Measurements from ENCODE around the gene PRDX2. TPM values are rescaled to one million over a fixed set of nuclear protein-coding genes. Genes with fewer than 3 reads are reported as not detected.

Gene PRDX2
- total and polyA plus RNA-seq, 9 donors, result 143 to 191 (median 174) TPM

GRCh38 chr19:12840091-12841079, 38.8 kb upstream of the PRDX2 start:
- 8% methylated on average over 29 of the region's 43 CpGs for WGBS (ENCODE audit: insufficient coverage)
- no peak for DNase-seq
- Histone ChIP-seq H3K4me3 (ENCODE audit: low read length) (no peak overlapping the region), H3K27ac (ENCODE audit: low read length) (no peak overlapping the region), H3K9me3 (replicated peaks; ENCODE audit: control insufficient read depth, low read depth, low read length) (no peaks in the 10 kb centered on the region), H3K36me3 (ENCODE audit: control insufficient read depth, insufficient read depth, low read length) (no peaks in the 10 kb centered on the region), H3K4me1 (ENCODE audit: control insufficient read depth, insufficient read depth, low read length) (peaks cover 12% of the 10 kb centered on the region), H3K27me3 (ENCODE audit: control insufficient read depth, insufficient read depth, low read length) (peaks cover 83% of the 10 kb centered on the region)

- Histone ChIP-seq H3K9me3 (replicated peaks; ENCODE audit: control insufficient read depth, low read depth, low read length) (no peaks in the 10 kb centered on the region), H3K4me3 (ENCODE audit: low read length) (no peak overlapping the region), H3K27ac (ENCODE audit: low read length) (no peak overlapping the region), H3K27me3 (ENCODE audit: control insufficient read depth, insufficient read depth, low read length) (peaks cover 90% of the 10 kb centered on the region), H3K4me1 (ENCODE audit: control insufficient read depth, insufficient read depth, low read length) (peaks cover 17% of the 10 kb centered on the region), H3K36me3 (ENCODE audit: control insufficient read depth, insufficient read depth, low read length) (no peaks in the 10 kb centered on the region)
- 23% methylated on average over 8 of the region's 21 CpGs for WGBS (ENCODE audit: insufficient coverage)
- no peak for DNase-seq
Observed at GRCh38 chr19:12838886-12839756, 37.5 kb upstream of the PRDX2 start.

DNA sequence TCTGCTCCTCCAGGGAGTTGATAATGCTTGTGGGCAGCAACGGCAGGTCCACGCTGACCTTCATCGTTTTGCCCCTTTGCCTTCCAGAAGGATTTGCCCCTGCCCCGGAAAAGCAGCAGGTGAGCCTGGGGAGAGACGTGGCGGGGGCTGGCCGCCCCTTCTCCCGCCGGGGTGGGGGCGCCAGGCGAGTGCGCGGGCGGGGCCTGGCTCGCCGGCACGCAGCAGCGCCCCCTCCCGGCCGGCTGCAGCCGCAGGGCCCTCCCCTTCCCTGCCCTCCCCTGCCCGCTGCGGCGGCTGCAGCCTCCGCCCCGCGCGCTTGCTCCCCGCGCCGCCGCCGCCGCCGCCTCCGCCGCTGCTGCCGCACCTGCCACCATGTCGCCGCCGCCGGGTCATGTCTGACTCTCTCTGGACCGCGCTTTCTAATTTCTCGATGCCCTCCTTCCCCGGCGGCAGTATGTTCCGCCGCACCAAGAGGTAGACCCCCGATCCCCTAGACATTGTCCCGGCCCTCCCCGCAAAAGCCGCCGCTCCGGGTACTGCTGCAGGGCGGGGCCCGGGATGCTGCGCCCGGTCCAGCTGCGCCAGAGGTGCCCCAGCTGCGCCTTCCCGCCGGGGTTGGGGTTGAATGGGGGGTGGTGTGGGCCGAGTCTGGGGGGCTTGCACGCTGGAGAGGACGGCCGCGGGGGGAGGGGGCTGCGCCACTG, 36.7 kb upstream of the PRDX2 start, which contains the start of gene MAST1:
Gene MAST1, plus strand, starts transcription at position 334 of the 704 bp plus-strand sequence. Its CDS starts 58 bp downstream, at position 392.
- WGBS (ENCODE audit: insufficient coverage), result under 1% methylated on average over 61 of the region's 69 CpGs
- H3K27me3 ChIP-seq (ENCODE audit: control insufficient read depth, insufficient read depth, low read length), result peaks cover 90% of the 10 kb centered on the region
- H3K4me1 ChIP-seq (ENCODE audit: control insufficient read depth, insufficient read depth, low read length), result peaks cover 18% of the 10 kb centered on the region
- no peak for DNase-seq
- no peak within 1 kb of the TSS for H3K4me3 ChIP-seq (ENCODE audit: low read length)
- no peaks in the 10 kb centered on the region for H3K36me3 ChIP-seq (ENCODE audit: control insufficient read depth, insufficient read depth, low read length)
- H3K9me3 ChIP-seq (replicated peaks; ENCODE audit: control insufficient read depth, low read depth, low read length), result no peaks in the 10 kb centered on the region
- H3K27ac ChIP-seq (ENCODE audit: low read length), result no peak within 1 kb of the TSS

DNA sequence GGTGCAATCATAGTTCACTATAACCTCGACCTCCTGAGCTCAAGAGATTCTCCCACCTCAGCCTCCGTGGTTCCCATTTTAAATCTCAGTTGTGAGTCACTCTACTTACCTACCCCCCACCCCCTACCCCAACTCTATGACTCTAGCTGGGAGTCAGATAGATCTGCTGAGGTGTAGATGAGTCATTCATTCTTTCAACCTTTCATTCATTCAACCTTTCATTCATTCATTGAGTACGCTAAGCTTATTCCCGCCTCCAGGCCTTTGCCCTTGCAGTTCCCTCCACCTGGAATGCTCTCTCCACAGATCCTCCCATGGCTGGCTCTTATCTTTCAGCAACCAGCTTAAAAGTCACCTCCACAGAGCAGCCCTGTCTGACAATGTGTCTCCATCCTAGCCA, 35.6 kb upstream of the PRDX2 start:
- 76% methylated on average over 2 of the region's 4 CpGs for WGBS (ENCODE audit: insufficient coverage)
- H3K9me3 ChIP-seq (replicated peaks; ENCODE audit: control insufficient read depth, low read depth, low read length), result no peaks in the 10 kb centered on the region
- H3K27me3 ChIP-seq (ENCODE audit: control insufficient read depth, insufficient read depth, low read length), result peaks cover 94% of the 10 kb centered on the region
- peaks cover 26% of the 10 kb centered on the region for H3K4me1 ChIP-seq (ENCODE audit: control insufficient read depth, insufficient read depth, low read length)
- H3K4me3 ChIP-seq (ENCODE audit: low read length), result no peak overlapping the region
- H3K27ac ChIP-seq (ENCODE audit: low read length), result no peak overlapping the region
- H3K36me3 ChIP-seq (ENCODE audit: control insufficient read depth, insufficient read depth, low read length), result no peaks in the 10 kb centered on the region
- DNase-seq, result no peak

- Histone ChIP-seq H3K4me1 (ENCODE audit: control insufficient read depth, insufficient read depth, low read length) (peaks cover 26% of the 10 kb centered on the region), H3K9me3 (replicated peaks; ENCODE audit: control insufficient read depth, low read depth, low read length) (no peaks in the 10 kb centered on the region), H3K4me3 (ENCODE audit: low read length) (no peak overlapping the region), H3K27ac (ENCODE audit: low read length) (no peak overlapping the region), H3K27me3 (ENCODE audit: control insufficient read depth, insufficient read depth, low read length) (peaks cover 90% of the 10 kb centered on the region), H3K36me3 (ENCODE audit: control insufficient read depth, insufficient read depth, low read length) (no peaks in the 10 kb centered on the region)
- no peak for DNase-seq
- WGBS (ENCODE audit: insufficient coverage), result 3% methylated on average over 5 of the region's 6 CpGs
Observed at GRCh38 chr19:12836529-12836863, 34.9 kb upstream of the PRDX2 start.

DNA sequence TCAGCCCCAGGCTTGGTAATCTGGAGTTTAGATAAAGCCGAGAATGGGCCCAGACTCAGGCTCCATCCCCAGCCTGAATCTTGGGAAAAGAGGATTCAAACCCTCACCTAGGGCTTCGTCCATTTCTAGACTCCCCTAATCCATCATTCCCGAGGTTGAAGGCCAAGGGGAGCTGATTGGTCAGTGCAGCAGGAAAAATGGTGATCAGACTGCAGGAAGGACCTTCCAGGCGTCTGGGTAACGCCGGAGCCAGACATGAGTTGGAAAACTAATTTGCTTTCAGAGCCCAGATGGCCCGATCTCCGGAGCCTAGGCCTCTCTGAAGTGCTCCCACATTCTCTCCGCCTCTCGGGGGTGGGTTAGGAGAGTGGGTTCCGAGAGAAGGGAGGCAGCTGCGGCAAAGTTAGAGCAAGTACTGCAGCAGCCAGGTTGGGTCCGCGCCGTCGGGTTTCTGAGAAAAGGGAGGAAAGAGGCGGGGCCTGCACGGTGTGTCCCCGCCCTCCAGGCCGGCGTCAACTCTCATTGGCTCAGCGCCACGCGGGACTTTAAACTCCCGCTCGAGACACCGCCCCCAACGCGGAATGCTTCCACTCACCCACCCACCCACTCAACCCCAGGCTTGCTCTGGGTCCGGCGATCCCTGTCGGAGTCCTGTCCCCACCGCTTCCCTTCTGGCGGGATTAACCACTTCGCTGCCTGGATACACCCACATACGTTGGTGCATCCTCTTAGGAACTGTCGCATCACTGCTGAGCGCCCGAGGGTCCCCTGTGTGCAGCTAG, 33.6 kb upstream of the PRDX2 start:
- WGBS (ENCODE audit: insufficient coverage), result 2% methylated on average over 30 of the region's 39 CpGs
- Histone ChIP-seq H3K4me3 (ENCODE audit: low read length) (no peak overlapping the region), H3K27ac (ENCODE audit: low read length) (no peak overlapping the region), H3K9me3 (replicated peaks; ENCODE audit: control insufficient read depth, low read depth, low read length) (no peaks in the 10 kb centered on the region), H3K36me3 (ENCODE audit: control insufficient read depth, insufficient read depth, low read length) (no peaks in the 10 kb centered on the region), H3K27me3 (ENCODE audit: control insufficient read depth, insufficient read depth, low read length) (peaks cover 82% of the 10 kb centered on the region), H3K4me1 (ENCODE audit: control insufficient read depth, insufficient read depth, low read length) (peaks cover 21% of the 10 kb centered on the region)
- no peak for DNase-seq

DNA sequence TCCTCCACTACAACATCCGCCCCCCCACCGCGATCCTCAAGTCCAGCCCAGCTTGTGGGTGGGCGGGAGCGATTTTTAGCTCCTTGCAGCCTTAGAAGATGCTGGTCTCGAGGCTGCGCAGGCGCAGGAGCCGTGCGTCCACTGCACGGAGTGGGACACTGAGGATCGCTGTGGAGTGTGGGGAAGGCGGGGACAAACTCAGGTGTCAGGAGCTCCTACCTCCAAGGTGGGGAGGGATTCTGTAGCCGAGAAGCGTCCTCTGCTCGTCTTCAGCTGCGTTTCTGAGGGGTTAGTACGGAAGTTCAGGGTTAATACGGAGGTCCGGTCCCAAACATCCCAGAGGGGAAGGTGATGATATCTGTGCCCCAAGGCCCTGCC, 33.0 kb upstream of the PRDX2 start, which contains the start of gene RTBDN:
Gene RTBDN, minus strand, starts transcription at position 14 of the 378 bp plus-strand sequence. CDS start 4,600 bp downstream, outside the sequence.
- peak within 1 kb of the TSS; percentile 25 for H3K4me3 ChIP-seq (ENCODE audit: low read length)
- WGBS (ENCODE audit: insufficient coverage), result 4% methylated on average over 20 of the region's 20 CpGs
- no peak for DNase-seq
- H3K27me3 ChIP-seq (ENCODE audit: control insufficient read depth, insufficient read depth, low read length), result peaks cover 83% of the 10 kb centered on the region
- peaks cover 21% of the 10 kb centered on the region for H3K4me1 ChIP-seq (ENCODE audit: control insufficient read depth, insufficient read depth, low read length)
- no peaks in the 10 kb centered on the region for H3K9me3 ChIP-seq (replicated peaks; ENCODE audit: control insufficient read depth, low read depth, low read length)
- no peak within 1 kb of the TSS for H3K27ac ChIP-seq (ENCODE audit: low read length)
- no peaks in the 10 kb centered on the region for H3K36me3 ChIP-seq (ENCODE audit: control insufficient read depth, insufficient read depth, low read length)

DNA sequence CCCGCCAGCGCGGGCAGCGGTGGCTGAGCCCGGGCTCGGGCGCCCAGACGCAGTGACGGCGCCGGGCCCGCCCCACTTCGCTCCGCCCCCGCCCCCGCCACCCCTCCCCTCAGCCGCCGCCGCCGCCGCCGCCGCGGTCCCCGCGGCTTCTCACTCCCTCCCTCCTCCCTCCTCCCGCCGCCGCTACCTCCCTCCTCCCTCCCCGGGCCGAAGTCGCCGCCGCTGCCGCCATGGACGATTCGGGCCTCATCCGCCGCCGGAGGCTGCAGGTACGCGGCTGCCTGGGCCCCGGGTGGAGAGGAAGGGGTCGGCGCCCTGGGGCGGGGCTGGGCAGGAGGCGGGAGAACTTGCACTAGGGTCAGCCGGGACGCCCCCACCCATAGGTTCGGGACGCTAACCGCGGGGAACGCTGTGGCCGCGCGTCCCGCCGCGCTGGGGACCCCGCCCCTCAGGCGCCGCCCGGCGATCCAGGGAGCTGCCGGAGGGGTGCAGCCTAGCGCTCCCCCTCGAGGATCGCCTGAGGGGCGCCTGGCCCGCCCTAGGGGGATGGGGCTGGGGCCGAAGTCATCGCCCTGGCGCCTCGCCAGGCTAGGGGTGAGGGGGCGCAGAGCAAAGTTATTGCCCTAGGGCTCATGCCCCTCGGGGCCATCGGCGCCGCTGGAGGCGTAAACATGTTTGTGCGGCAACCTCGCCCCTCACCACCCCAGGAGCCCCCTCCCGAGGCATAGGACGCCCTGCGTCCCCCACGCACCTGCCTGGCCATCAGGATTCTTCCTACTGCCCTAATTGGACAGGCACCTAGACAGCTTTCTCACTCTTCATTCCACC, 32.4 kb upstream of the PRDX2 start:
- no peak for DNase-seq
- Histone ChIP-seq H3K27ac (ENCODE audit: low read length) (no peak overlapping the region), H3K27me3 (ENCODE audit: control insufficient read depth, insufficient read depth, low read length) (peaks cover 78% of the 10 kb centered on the region), H3K4me1 (ENCODE audit: control insufficient read depth, insufficient read depth, low read length) (peaks cover 20% of the 10 kb centered on the region), H3K36me3 (ENCODE audit: control insufficient read depth, insufficient read depth, low read length) (no peaks in the 10 kb centered on the region), H3K9me3 (replicated peaks; ENCODE audit: control insufficient read depth, low read depth, low read length) (no peaks in the 10 kb centered on the region), H3K4me3 (ENCODE audit: low read length) (peak overlapping the region; percentile 25)
- WGBS (ENCODE audit: insufficient coverage), result under 1% methylated on average over 46 of the region's 87 CpGs

GRCh38 chr19:12833418-12833737, 31.8 kb upstream of the PRDX2 start:
- peaks cover 17% of the 10 kb centered on the region for H3K4me1 ChIP-seq (ENCODE audit: control insufficient read depth, insufficient read depth, low read length)
- DNase-seq, result no peak
- no CpG with 5 or more reads among the region's 5 CpGs for WGBS (ENCODE audit: insufficient coverage)
- H3K4me3 ChIP-seq (ENCODE audit: low read length), result no peak overlapping the region
- no peak overlapping the region for H3K27ac ChIP-seq (ENCODE audit: low read length)
- no peaks in the 10 kb centered on the region for H3K36me3 ChIP-seq (ENCODE audit: control insufficient read depth, insufficient read depth, low read length)
- H3K27me3 ChIP-seq (ENCODE audit: control insufficient read depth, insufficient read depth, low read length), result peaks cover 74% of the 10 kb centered on the region
- H3K9me3 ChIP-seq (replicated peaks; ENCODE audit: control insufficient read depth, low read depth, low read length), result no peaks in the 10 kb centered on the region

All from muscle of leg (tissue), 11 donors.